GM21717 (cell line): ENCODE results near the gene KIF3B.
A peak's percentile ranks its signal among the peaks of the same experiment; 100 is the strongest.
"Not testable (repeated sequence)": the region's sequence is repeated elsewhere in the genome, so short reads cannot be mapped to it uniquely, and the experiment has no call there.

ENCODE experiments used
- ATAC-seq: cut with Tn5 transposase; IDR thresholded peaks from one replicate; pipeline ENCODE4 v1.9.1; 2021; ENCODE audit warnings: mild to moderate bottlenecking, moderate library complexity; ENCODE audit not compliant: unreplicated experiment

KIF3B gene

DNA sequence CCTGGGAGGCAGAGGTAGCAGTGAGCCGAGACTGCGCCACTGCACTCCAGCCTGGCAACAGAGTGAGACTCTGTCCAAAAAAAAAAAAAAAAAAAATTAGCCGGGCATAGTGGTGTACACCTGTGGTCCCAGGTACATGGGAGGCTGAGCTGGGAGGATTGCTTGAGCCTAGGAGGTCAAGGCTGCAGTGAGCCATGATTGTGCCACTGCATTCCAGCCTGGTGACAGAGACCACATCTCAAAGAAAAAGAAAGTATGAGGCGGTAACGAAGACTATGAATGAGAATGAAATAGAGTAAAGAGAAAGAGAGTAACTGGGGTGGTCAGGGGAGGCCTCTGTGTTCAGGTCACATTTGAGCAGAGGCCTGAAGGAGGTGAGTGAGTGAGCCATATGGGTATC is 31.2 kb upstream of the KIF3B start:
- ATAC-seq = not testable (repeated sequence)

DNA sequence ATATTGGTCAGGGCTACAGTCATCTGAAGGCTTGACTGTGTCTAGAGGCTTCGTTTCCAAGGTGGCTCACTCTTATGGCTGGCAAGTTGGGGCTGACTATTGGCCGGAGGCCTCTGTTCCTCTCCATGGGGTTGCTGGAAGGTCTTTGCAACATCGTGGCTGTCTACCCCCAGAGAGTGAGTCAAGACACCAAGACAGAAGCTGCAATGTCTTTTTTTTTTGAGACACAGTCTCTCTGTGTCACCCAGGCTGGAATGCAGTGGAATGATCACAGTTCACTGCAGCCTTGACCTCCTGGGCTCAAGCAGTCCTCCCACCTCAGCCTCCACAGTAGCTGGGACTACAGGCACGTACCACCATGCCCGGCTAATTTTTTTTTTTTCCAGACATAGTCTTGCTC is 29.4 kb upstream of the KIF3B start:
- no peak for ATAC-seq

DNA sequence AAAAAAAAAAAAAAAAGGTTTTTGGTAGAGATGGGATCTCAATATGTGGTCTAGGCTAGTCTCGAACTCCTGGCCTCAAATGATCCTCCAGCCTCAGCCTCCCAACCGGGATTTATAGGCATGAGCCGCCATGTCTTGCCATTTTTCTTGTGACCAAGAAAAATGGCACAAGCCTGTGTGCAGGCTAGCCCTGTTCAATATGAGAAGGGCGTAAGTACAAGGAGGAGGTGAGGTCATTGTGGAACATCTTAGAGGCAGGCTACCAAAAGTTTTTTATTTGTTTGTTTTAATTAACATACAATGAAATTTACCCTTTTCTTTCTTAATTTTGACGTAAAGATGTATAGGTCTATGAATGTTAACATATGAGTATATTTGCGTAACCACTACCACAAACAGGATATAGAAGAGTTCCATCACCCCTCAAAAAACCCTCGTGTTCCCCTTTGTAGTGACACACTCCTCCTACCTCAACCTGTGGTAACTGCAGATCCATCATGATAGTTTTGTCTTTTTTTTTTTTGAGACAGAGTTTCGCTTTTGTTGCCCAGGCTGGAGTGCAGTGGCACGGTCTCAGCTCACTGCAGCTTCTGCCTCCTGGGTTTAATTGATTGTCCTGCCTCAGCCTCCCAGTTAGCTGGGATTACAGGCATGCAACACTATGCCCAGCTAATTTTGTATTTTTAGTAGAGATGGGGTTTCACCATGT is 28.3 kb upstream of the KIF3B start:
- no peak for ATAC-seq

DNA sequence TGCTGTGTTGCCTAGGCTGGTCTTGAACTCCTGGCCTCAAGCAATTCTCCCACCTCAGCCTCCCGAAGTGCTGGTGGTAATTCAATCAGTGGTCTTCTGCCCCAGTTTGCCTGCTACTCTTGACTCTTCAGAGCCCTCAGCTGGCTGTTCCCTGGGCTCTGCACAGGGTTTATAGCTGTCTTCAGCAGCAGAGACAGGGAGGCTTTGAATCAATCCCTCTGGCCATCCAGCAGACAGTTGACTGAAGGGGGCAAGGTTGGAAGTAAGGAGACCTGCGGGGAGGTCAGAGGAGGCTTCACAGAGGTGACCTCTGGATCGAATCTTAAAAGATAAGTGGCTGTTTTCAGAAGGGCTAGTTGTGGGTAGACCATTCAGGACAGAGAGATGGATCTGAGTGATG is 26.0 kb upstream of the KIF3B start:
- no peak for ATAC-seq

DNA sequence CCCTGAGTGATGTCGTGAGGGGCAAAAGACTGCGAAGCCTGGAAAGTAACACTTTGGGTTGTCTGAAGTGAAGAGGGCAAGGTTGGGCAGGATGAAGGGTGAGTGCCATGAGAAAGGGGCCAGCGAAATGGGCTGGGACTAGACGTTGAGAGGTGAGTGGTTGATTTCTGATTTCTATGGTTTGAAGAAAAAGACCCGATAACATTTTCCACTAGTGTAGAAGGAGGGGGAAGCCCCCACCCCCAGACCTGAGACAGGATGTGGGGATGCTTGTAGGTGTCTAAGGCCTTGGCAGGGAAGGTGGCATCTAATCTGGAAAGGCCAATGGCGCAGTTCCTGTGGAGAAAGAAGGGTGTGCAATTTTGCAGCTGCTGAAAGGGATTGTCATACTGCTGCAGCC is 25.3 kb upstream of the KIF3B start:
- no peak for ATAC-seq

DNA sequence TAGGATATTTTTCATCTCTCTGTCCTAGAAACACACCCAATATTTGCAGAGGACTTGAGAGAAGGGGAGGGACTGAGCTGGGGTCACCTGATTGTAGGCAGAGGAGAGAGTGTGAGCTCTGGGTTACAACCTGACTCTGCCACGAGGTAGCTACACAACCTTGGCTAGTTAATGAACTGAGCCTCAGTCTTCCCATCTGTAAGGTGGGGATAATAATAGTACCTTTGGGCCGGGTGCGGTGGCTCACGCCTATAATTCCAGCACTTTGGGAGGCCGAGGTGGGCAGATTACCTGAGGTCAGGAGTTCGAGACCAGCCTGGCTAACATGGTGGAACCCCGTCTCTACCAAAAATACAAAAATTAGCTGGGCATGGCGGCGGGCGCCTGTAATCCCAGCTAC is 16.5 kb upstream of the KIF3B start:
- not testable (repeated sequence) for ATAC-seq

DNA sequence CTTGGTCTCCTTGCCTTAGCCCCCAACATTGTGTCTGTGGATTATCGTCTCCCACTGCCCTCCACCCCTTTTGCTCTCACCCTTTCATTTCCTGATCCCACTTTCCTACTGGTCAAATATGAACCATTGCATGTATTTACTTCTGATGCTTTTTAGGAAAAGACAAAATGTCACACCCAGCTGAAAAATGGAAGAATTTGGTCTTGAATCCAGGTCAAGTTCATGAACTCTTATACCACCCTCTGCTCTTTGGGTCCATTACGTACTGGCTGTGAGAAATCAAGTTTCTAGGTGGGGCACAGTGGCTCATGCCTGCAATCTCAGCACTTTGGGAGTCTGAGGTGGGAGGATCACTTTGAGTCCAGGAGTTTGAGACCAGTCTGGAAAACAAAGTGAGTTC is 15.8 kb upstream of the KIF3B start:
- ATAC-seq = no peak

DNA sequence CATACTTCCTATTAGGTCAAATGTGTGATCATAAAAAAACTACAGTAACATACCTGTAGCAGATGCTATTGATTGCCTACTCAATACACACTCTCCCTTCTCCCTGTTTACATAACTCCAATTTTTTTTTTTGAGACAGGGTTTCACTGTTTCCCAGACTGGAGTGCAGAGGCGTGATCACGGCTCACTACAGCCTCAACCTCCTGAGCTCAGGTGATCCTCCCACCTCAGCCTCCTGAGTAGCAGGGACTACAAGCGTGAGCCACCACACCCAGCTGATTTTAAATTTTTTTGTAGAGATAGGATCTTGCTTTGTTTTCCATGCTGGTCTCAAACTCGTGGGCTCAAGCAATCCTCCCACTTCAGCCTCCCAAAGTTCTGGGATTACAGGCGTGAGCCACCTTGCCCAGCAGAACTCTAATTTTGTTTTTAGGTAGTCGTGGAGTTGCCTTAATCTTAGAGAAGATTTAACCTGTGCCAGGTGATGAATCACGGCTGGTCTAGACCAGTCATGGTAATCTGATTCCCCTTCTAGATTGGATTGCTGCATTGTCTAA is 14.0 kb upstream of the KIF3B start:
- ATAC-seq = no peak

DNA sequence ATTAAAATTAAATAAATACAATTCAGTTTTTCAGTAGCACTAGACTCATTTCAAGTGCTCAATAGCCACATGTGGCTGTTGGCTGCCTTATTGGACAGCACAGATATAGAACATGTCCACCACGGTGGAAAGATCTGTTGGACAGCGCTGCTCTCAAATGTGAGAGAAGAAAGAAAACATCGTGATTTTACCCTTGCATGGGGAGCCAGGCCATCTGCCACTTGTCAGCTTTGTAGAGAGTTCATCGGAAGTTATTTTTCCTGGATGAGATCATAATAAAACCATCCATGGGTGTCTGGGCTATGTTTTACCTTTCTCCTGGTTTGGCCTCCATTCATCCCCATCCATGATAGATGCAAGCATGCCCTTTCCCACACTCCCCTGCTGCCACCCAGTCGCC is 5.8 kb upstream of the KIF3B start:
- ATAC-seq = no peak

DNA sequence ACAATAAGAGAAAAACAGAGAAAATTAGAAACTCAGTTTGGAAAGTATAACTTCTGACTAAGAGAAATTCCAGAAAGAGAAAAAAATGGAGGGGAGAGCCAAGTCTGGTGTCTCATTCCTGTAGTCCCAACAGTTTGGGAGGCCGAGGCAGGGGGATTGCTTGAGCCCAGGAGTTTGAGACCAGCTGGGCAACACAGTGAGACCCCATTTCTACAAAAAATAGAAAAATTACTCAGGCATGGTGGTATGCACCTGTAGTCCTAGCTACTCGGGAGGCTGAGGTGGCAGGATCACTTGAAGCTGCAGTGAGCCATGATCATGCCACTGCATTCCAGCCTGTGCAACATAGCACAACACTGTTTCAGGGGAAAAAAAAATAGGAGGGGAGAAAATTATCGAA is 3.1 kb upstream of the KIF3B start:
- ATAC-seq = no peak

DNA sequence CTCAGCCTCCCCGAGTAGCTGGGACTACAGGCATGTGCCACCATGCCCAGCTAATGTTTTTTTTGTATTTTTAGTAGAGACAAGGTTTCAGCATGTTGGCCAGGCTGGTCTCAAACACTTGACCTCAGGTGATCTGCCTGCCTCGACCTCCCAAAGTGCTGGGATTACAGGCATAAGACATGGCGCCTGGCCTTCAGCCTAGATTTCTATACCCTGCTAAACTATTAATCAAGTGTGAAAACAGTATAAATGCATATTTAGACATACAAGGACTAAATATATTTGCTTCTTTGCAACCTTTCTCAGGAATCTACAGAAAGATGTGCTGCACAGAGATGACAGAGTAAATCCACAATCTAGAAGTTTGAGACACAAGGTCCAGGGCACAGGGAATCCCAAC is 2.3 kb upstream of the KIF3B start:
- ATAC-seq = not testable (repeated sequence)

DNA sequence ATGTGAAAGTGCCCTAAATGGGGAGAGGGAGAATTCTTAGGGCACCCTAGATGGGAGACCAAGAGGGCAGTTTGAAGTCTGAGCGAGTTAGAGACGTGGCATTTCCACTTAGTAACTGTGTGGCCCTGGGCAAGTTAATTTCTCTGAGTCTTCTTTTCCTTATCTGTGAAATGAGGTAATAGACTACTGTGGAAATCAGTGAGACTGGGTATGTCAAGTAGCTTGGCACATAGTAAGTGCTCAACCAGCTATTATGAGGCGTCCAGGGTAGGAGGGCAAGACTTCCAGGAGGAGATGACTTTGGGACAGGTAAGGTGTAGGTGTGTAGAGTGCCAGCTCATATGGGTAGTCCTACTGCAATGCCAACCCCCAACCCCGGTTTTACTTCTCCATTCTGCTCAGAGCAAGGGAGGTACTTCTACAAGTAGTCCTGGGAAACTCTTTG is 770 bp downstream of the KIF3B start:
- ATAC-seq = peak; percentile 65

DNA sequence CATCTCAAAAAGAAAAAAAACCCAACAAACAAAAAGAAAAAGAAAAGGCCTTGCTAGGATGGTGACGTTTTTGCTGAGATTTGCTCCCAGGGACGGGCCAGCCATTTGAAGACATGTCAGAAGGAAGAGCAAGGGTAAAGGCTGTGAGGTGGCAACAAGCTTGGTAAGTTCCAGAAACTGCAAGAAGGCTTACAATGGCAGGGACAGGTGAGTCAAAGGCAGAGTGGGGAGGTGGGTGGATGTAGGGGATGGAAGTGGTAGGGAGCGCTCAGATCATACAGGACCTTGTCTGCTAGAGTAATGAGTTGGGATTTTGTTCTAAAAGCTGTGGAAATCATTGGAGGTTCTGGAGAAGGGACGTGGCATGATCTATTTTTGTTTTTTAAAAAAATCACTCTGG is 4.3 kb downstream of the KIF3B start:
- ATAC-seq = no peak

DNA sequence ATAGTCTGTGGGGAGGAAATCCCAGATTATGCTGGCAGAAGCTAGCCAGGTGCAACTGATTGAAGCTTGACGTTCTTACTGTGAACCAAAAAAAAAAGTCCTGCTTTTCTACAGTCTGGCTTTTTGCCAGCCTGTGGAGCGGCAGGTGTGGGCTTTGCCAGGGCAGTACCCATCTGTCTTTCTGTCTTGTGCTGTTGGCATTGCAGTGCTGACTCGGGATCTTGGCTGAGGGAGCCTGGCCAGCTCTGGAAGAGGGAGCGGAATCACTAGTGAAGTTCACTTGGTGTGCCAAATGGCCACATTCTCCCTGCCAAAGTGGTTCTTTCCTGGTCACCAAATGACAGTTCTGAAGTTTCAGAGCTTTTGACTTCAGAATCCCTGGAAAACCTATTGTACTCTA is 5.0 kb downstream of the KIF3B start:
- ATAC-seq = no peak

DNA sequence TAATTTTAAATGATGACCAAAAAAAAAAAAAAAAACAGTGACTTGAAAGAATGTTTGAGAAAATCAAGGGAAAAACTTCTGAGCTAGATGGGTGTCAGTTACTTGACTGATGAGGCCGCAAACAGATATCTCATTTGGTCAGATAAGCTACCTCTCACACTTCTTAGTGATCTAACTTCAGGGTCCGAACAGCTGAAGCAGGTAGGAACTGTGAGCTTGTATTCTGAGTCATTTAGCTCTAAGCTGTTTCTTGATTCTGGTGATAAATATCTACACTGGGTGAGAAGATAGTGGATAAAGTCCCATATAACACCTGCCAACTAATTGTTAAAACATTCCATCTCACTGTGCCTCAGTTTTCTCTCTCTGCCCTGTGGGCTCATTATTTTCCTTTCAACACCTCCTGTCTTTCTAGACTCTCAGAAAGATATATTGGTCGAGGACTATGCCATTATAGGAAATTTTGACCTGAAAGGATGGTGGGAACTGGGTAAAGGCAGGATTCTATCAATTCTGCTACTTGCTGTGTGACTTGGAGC is 7.7 kb downstream of the KIF3B start:
- peak; percentile 29 for ATAC-seq

DNA sequence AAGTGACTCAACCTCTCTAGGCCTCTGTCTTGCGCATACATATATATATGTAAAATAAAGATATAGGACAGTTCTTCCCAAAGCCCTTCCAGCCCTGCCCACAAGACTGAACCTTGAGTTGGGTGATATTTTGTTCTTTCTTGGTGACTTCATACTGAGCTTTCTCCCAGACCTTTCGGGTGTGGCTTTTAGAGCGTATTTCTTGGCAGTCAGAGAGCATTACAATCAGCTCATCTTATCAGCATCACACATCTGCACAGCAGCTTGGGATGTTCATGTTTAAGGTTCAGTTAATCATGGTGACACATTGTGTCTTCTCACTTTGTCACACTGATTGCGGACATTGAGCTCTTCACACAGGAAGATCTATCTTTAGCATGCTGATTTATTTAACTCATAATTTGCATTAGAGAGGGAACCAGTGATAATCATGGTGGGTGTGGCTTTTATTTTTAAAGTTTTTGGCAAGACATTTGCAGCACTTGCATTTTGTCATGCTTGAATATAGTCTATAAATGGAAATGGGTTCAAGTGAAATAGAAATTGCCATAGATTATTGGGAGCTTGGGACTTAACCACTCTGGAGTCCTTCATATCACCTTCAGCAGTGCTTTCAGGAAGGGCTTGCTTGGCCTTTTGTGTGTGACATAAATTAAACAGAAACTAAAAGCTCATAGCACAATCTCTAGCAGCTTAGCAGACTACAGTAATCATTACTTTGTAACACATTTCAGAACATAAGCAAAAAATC is 8.3 kb downstream of the KIF3B start:
- ATAC-seq = peak; percentile 49

DNA sequence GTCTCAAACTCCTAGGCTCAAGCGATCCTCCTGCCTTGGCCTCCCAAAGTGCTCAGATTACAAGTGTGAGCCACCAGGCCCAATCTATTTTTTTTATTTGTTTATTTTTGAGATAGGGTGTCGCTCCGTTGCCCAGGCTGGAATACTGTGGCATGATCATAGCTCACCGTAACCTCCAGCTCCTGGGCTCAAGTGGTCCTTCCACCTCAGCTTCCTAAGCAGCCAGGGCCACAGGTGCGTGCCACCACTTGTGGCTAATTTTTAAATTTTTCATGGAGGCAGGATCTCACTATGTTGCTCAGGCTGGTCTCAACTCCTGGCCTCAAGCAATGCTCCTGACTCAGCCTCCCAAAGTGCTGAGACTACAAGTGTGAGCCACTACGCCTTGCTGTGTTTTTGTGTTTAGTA is 9.8 kb downstream of the KIF3B start:
- no peak for ATAC-seq

DNA sequence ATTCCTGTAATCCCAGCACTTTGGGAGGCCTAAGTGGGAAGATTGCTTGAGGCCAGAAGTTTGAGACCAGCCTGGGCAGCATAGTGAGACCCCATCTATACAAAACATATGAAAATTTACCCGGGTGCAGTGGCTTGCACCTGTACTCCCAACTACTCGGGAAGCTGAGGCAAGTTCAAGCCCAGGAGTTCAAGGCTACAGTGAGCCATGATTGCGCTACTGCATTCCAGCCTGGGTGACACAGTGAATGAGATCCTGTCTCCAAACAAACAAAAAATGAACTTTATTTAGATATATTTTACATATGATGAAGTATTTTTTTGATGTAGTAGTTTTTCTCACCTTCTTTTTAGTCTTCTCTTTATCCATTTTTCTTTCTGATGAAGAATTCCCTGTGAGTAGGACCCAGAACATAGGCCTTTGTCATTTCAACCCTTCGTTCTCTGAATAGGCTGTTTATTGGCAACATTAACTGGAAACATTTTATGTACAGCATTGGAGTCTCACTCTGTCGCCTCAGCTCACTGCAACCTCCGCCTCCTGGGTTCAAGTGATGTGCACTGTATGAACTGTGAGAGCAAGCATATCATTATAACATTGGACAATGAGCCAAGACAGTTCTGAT is 10.9 kb downstream of the KIF3B start:
- no peak for ATAC-seq

DNA sequence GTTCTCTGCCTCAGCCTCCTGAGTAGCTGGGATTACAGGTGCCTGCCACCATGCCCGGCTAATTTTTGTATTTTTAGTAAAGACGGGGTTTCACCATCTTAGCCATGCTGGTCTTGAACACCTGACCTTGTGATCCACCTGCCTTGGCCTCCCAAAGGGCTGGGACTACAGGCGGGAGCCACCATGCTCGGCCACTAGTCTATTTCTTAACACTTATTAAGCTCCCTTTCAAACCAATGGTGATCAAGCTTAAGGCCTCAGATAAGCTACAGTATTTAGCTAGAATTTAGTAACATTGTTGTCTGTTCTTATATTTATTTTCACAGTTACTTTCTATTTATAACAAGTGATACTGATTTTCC is 11.8 kb downstream of the KIF3B start:
- not testable (repeated sequence) for ATAC-seq

DNA sequence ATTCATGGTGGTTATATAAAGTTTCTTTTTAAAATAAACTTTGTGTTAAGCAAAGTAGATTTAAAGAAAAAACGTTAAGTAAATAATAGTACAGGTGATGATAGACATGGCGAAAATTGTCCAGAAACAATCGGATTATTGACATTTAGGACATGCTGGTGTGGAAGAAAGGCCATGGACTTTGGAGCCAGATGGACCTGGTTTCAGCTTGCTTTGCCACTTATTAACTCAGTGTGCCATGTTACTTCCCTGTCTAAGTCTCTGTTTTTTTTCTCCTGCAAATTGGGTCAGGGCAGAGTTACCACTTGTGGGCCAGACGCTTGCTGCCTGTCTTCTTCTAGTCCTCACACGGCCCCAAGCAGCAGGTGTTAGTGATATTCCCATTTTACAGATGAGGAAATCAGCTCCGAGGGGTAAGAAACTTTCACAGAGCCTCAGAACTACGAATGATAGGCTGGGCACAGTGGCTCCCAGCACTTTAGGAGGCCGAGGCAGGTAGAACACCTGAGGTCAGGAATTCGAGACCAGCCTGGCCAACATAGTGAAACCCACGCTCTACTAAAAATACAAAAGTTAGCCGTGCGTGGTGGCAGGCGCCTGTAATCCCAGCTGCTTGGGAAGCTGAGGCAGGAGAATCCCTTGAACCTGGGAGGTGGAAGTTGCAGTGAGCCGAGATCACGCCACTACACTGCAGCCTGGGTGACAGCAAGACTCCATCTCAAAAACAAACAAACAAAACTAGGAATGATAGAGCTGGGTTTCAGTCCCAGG is 12.4 kb downstream of the KIF3B start:
- no peak for ATAC-seq

DNA sequence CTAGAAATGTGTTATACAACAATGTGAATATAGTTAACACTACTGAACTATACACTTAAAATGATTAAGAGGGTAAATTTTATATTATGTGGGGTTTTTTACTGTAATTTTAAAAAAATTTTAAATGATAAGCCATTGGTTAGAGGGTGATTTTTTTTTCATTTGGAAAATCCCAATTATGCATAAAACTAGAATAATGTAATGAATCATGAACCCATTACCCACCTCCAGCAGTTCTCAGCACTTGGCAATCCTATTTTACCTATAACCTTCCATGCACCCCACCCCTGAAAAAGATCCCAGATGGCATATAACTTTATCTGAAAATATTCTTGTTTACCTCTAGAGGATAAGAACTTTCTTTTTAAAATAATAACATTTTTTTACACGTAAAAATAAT is 13.7 kb downstream of the KIF3B start:
- ATAC-seq = no peak
